ENCODE data around the gene MGAT3. TPM values are rescaled to one million over a fixed set of nuclear protein-coding genes. Genes with fewer than 3 reads are reported as not detected.

MGAT3 gene
- polyA plus RNA-seq, 1 experiment, result 0.10 TPM

GRCh38 chr22:39486951-39487825, 30.4 kb downstream of the MGAT3 start:
- Histone ChIP-seq H3K9me3 (ENCODE audit: control insufficient read depth, insufficient read depth, low read length) (peaks cover 8% of the 10 kb centered on the region; the same call in 1 of the 2 replicates), H3K27ac (ENCODE audit: low read depth, low read length) (no peak overlapping the region), H3K27me3 (ENCODE audit: control insufficient read depth, insufficient read depth, low read length) (no peaks in the 10 kb centered on the region), H3K4me3 (ENCODE audit: low read depth, low read length) (no peak overlapping the region)
- DNase-seq (ENCODE audit: low read depth, low spot score), result no peak
- ChIA-PET CTCF (no interaction called here), POLR2A (no interaction called here)
- TF ChIP-seq, protein P1, sequence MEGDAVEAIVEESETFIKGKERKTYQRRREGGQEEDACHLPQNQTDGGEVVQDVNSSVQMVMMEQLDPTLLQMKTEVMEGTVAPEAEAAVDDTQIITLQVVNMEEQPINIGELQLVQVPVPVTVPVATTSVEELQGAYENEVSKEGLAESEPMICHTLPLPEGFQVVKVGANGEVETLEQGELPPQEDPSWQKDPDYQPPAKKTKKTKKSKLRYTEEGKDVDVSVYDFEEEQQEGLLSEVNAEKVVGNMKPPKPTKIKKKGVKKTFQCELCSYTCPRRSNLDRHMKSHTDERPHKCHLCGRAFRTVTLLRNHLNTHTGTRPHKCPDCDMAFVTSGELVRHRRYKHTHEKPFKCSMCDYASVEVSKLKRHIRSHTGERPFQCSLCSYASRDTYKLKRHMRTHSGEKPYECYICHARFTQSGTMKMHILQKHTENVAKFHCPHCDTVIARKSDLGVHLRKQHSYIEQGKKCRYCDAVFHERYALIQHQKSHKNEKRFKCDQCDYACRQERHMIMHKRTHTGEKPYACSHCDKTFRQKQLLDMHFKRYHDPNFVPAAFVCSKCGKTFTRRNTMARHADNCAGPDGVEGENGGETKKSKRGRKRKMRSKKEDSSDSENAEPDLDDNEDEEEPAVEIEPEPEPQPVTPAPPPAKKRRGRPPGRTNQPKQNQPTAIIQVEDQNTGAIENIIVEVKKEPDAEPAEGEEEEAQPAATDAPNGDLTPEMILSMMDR (IDR thresholded peaks at IDR 0.05; ENCODE audit: low read depth, low read length), result no peak

- CTCF ChIA-PET, result no interaction called here
- TF ChIP-seq, protein P1 (IDR thresholded peaks at IDR 0.05; ENCODE audit: low read depth, low read length), result no peak
Measured at GRCh38 chr22:39487826-39488520, 31.2 kb downstream of the MGAT3 start.

DNA sequence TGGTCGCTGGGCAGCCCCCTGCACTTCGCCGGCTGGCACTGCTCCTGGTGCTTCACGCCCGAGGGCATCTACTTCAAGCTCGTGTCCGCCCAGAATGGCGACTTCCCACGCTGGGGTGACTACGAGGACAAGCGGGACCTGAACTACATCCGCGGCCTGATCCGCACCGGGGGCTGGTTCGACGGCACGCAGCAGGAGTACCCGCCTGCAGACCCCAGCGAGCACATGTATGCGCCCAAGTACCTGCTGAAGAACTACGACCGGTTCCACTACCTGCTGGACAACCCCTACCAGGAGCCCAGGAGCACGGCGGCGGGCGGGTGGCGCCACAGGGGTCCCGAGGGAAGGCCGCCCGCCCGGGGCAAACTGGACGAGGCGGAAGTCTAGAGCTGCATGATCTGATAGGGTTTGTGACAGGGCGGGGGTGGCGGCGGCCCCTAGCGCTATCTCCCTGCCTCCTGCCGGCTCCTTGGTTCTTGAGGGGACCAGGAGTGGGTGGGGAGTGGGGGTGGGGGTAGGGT, 31.8 kb downstream of the MGAT3 start:
- no peaks in the 10 kb centered on the region for H3K27me3 ChIP-seq (ENCODE audit: control insufficient read depth, insufficient read depth, low read length)
- H3K27ac ChIP-seq (ENCODE audit: low read depth, low read length), result no peak overlapping the region
- peaks cover 8% of the 10 kb centered on the region; the same call in 1 of the 2 replicates for H3K9me3 ChIP-seq (ENCODE audit: control insufficient read depth, insufficient read depth, low read length)
- DNase-seq (ENCODE audit: low read depth, low spot score), result no peak
- ChIA-PET POLR2A (no interaction called here), CTCF (no interaction called here)
- TF ChIP-seq, protein P1 (IDR thresholded peaks at IDR 0.05; ENCODE audit: low read depth, low read length), result no peak
- H3K4me3 ChIP-seq (ENCODE audit: low read depth, low read length), result no peak overlapping the region

More at GRCh38 chr22:39487826-39488520, 31.2 kb downstream of the MGAT3 start:
- no peak for DNase-seq (ENCODE audit: low read depth, low spot score)
- POLR2A ChIA-PET, result no interaction called here
- Histone ChIP-seq H3K9me3 (ENCODE audit: control insufficient read depth, insufficient read depth, low read length) (peaks cover 8% of the 10 kb centered on the region; the same call in 1 of the 2 replicates), H3K27ac (ENCODE audit: low read depth, low read length) (no peak overlapping the region), H3K4me3 (ENCODE audit: low read depth, low read length) (no peak overlapping the region), H3K27me3 (ENCODE audit: control insufficient read depth, insufficient read depth, low read length) (no peaks in the 10 kb centered on the region)

DNA sequence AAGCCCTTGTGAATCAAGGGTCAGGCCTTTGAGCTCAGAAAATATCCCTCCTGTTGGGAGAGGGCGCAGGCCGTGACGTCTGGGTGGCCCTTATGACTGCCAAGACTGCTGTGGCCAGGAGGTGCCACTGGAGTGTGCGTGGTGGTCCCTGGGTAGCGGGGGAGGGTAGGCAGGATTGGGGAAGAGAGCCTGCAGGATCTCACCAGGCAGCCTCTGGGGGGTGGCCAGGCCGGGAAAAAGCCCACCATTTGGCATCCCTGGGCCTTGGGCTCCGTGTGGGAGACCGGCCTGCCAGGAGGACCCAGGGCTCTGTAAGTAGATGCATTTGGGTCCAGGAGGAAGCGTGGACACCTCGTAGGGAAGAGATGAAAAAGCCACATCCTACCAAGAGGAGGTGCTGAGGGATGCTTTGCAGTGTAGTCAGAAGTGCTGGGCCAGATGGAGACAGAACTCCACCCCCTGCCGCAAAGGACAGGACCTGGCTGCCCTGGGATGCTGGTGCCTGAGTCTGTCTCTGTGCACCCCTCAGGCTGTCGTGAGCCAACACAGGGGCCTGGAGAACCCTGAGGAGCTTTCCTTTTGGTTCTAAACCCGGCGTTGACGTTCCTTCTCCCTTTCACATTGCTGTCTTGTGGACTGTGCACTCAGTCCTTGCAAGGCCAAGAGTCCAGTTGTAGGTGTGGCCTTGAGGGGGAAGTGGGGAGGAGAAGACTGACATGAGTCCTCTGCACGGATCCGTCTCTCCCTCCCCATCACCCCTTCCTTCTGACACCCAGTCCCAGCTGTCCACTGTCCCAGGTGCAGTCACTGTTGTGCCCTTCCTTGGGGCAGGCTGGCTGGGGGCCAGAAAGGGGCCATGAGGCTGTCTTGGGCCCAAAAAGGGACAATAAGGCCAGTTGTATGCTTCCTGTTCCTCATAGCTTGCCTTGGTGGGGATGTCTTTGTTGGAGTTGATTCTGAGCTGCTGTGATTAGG, 32.6 kb downstream of the MGAT3 start:
- Histone ChIP-seq H3K9me3 (ENCODE audit: control insufficient read depth, insufficient read depth, low read length) (peaks cover 8% of the 10 kb centered on the region; the same call in 1 of the 2 replicates), H3K27ac (ENCODE audit: low read depth, low read length) (no peak overlapping the region), H3K27me3 (ENCODE audit: control insufficient read depth, insufficient read depth, low read length) (no peaks in the 10 kb centered on the region), H3K4me3 (ENCODE audit: low read depth, low read length) (no peak overlapping the region)
- DNase-seq (ENCODE audit: low read depth, low spot score), result no peak
- ChIA-PET CTCF (no interaction called here), POLR2A (interaction anchor here (1.2 kb wide), 1 partner anchor 31 kb away, joined by 3 read pairs; the partner anchor contains the start of gene ATF4)
- TF ChIP-seq, protein P1 (IDR thresholded peaks at IDR 0.05; ENCODE audit: low read depth, low read length), result no peak
